WTC11 (cell line): ENCODE results near the gene ADARB2. TPM values are rescaled to one million over a fixed set of nuclear protein-coding genes. Genes with fewer than 3 reads are reported as not detected.

Source experiments
- ATAC-seq: fragments of 200-7000 bp; cut with Tn5 transposase; 2 replicates; pipeline ENCODE4 v1.10.0; 2021; ENCODE audit warnings: mild to moderate bottlenecking, moderate library complexity
- CTCF ChIA-PET: fragments of 300-600 bp; sonication (Branson Sonifier 250); formaldehyde crosslinking; loops from one replicate; lab custom pipeline; 2021; ENCODE audit warnings: antibody characterized with exemption; lab: Charles Lee
- POLR2A ChIA-PET: fragments of 350-600 bp; sonication (Branson Sonifier 250); formaldehyde crosslinking; loops from one replicate; lab custom pipeline; 2021; ENCODE audit warnings: antibody characterized with exemption; lab: Charles Lee
- DNase-seq: peaks from one replicate; pipeline ENCODE4 v3.0.0; 2021; ENCODE audit warnings: low spot score
- H3K27ac Mint-ChIP-seq: 2 replicates; pipeline ENCODE4 v1.8.0; 2021; ENCODE audit warnings: mixed read lengths
- H3K27me3 Mint-ChIP-seq: 2 replicates; pipeline ENCODE4 v1.8.0; 2021; ENCODE audit warnings: low read depth, mild to moderate bottlenecking, moderate library complexity, mixed read lengths
- H3K36me3 Mint-ChIP-seq: 2 replicates; pipeline ENCODE4 v1.8.0; 2021; ENCODE audit warnings: mixed read lengths
- H3K4me1 Mint-ChIP-seq: 2 replicates; pipeline ENCODE4 v1.8.0; 2022; ENCODE audit warnings: mixed read lengths
- H3K4me3 Mint-ChIP-seq: 2 replicates; pipeline ENCODE4 v1.8.0; 2021; ENCODE audit warnings: mild to moderate bottlenecking, moderate library complexity, mixed read lengths
- H3K9me3 Mint-ChIP-seq: 2 replicates; pipeline ENCODE4 v1.8.0; 2021; ENCODE audit warnings: mixed read lengths
- EMX1 ChIP-seq: fragments of 250-450 bp; sonication (Bioruptor Pico); IDR thresholded peaks from 2 replicates; pipeline ENCODE4 v1.8.0; 2021; ENCODE audit warnings: mild to moderate bottlenecking
- ETV6 ChIP-seq: sonication (generic); formaldehyde crosslinking; IDR thresholded peaks from 2 replicates; pipeline ENCODE4 v1.8.1; 2022; ENCODE audit warnings: mild to moderate bottlenecking, missing genetic modification reagents
- FOXK1 ChIP-seq: sonication (generic); formaldehyde crosslinking; IDR thresholded peaks from 2 replicates; pipeline ENCODE4 v1.8.0; 2022; ENCODE audit warnings: mild to moderate bottlenecking, moderate library complexity, missing genetic modification reagents
- KAT7 ChIP-seq: sonication (generic); formaldehyde crosslinking; IDR thresholded peaks from 2 replicates; pipeline ENCODE4 v1.8.1; 2023; ENCODE audit warnings: missing genetic modification reagents, mild to moderate bottlenecking, borderline replicate concordance
- NFATC4 ChIP-seq: fragments of 250-450 bp; sonication (Bioruptor Pico); IDR thresholded peaks from 2 replicates; pipeline ENCODE4 v1.9.0; 2021; ENCODE audit warnings: mild to moderate bottlenecking
- NFE2L1 ChIP-seq: sonication (generic); formaldehyde crosslinking; IDR thresholded peaks from 2 replicates; pipeline ENCODE4 v1.8.1; 2023; ENCODE audit warnings: missing genetic modification reagents
- NR2C2 ChIP-seq: sonication (generic); formaldehyde crosslinking; IDR thresholded peaks from 2 replicates; pipeline ENCODE4 v1.8.0; 2022; ENCODE audit warnings: mild to moderate bottlenecking, missing genetic modification reagents
- OVOL2 ChIP-seq: fragments of 250-450 bp; sonication (Bioruptor Pico); IDR thresholded peaks from 2 replicates; pipeline ENCODE4 v1.9.0; 2021; ENCODE audit warnings: mild to moderate bottlenecking, borderline replicate concordance
- SMAD3 ChIP-seq: sonication (generic); formaldehyde crosslinking; IDR thresholded peaks from 2 replicates; pipeline ENCODE4 v1.8.0; 2022; ENCODE audit warnings: missing genetic modification reagents, mild to moderate bottlenecking, borderline replicate concordance
- SOX15 ChIP-seq: fragments of 250-450 bp; sonication (Bioruptor Pico); IDR thresholded peaks from 2 replicates; pipeline ENCODE4 v1.9.0; 2021; ENCODE audit warnings: mild to moderate bottlenecking
- TEAD1 ChIP-seq: sonication (generic); formaldehyde crosslinking; IDR thresholded peaks from 2 replicates; pipeline ENCODE4 v1.8.0; 2022; ENCODE audit warnings: mild to moderate bottlenecking, missing genetic modification reagents
- TP53 ChIP-seq: sonication (generic); formaldehyde crosslinking; IDR thresholded peaks from 2 replicates; pipeline ENCODE4 v1.8.1; 2023; ENCODE audit warnings: mild to moderate bottlenecking, missing genetic modification reagents
- ZBTB21 ChIP-seq: sonication (generic); formaldehyde crosslinking; IDR thresholded peaks from 2 replicates; pipeline ENCODE4 v1.8.1; 2023; ENCODE audit warnings: mild to moderate bottlenecking, missing genetic modification reagents, borderline replicate concordance
- ZNF121 ChIP-seq: sonication (generic); formaldehyde crosslinking; IDR thresholded peaks from 2 replicates; pipeline ENCODE4 v1.8.0; 2023; ENCODE audit warnings: missing genetic modification reagents
- ZNF138 ChIP-seq: sonication (generic); formaldehyde crosslinking; conservative IDR thresholded peaks from 2 replicates; pipeline ENCODE4 v1.8.1; 2022; ENCODE audit warnings: mild to moderate bottlenecking, moderate library complexity, missing genetic modification reagents
- total RNA-seq: library from RNA; stranded (reverse); gene quantifications from 3 replicates; pipeline ENCODE4 v1.2.3, GENCODE V29; 2021
- TF ChIP-seq, protein P1 (sequence below): sonication (generic); formaldehyde crosslinking; IDR thresholded peaks from 2 replicates; pipeline ENCODE4 v1.8.0; 2023; ENCODE audit warnings: mild to moderate bottlenecking, missing genetic modification reagents
- TF ChIP-seq, protein P2 (sequence below): sonication (generic); formaldehyde crosslinking; conservative IDR thresholded peaks from 2 replicates; pipeline ENCODE4 v1.8.1; 2022; ENCODE audit warnings: mild to moderate bottlenecking, missing genetic modification reagents
- TF ChIP-seq, protein P3 (sequence below): sonication (generic); formaldehyde crosslinking; IDR thresholded peaks from 2 replicates; pipeline ENCODE4 v1.8.1; 2023; ENCODE audit warnings: mild to moderate bottlenecking, missing genetic modification reagents, moderate library complexity
- TF ChIP-seq, protein P4 (sequence below): sonication (generic); formaldehyde crosslinking; IDR thresholded peaks from 2 replicates; pipeline ENCODE4 v1.8.0; 2022; ENCODE audit warnings: mild to moderate bottlenecking, missing genetic modification reagents
- TF ChIP-seq, protein P5 (sequence below): sonication (generic); formaldehyde crosslinking; IDR thresholded peaks from 2 replicates; pipeline ENCODE4 v1.8.1; 2022; ENCODE audit warnings: low read depth, missing genetic modification reagents, borderline replicate concordance
- TF ChIP-seq, protein P6 (sequence below): sonication (generic); formaldehyde crosslinking; IDR thresholded peaks from 2 replicates; pipeline ENCODE4 v1.8.0; 2022; ENCODE audit warnings: mild to moderate bottlenecking, missing genetic modification reagents
- TF ChIP-seq, protein P7 (sequence below): sonication (generic); formaldehyde crosslinking; IDR thresholded peaks from 2 replicates; pipeline ENCODE4 v1.8.1; 2023; ENCODE audit warnings: mild to moderate bottlenecking, missing genetic modification reagents
- TF ChIP-seq, protein P8 (sequence below): sonication (generic); formaldehyde crosslinking; IDR thresholded peaks from 2 replicates; pipeline ENCODE4 v1.8.1; 2022; ENCODE audit warnings: mild to moderate bottlenecking, missing genetic modification reagents, moderate library complexity, borderline replicate concordance

The ADARB2 gene
- total RNA-seq, 1 experiment from 2014 or later, result 3.7 TPM

DNA sequence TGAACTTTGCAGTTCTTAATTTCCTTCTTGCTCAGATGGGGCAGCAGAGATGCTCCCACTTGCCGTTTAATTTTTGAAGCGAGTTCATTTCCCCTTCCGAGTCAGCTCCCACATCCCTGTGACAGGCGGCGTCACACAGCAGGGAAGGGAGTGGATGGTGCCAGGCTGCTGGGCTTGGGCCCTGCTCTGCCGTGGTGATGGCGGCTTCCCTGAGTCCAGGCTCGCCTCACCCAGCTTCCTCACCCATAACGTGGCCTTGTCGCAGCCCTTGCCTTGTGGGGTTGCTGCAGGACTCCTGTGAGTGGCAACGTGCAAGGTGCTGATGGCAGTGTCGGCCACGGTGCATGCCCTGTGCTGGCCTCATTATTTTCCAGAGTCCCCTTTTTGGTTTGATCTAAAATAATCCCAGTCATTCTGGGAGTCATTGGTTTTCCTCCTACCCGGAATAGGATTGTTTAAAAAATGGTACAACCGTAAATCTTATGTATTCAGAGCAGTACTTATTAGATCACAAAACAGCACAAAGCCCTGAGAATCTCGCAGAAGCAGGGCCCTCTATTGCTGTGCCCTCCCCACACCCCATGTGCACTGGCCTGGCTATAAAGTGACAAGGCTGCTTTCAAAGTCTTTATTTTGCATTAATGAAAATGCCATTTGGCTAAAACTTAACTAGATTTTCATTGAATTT, 421.1 kb downstream of the ADARB2 start:
- CTCF ChIA-PET, result interaction anchor here (1.0 to 1.2 kb wide), 3 partner anchors 10 to 53 kb away, joined by 3 read pairs; no protein-coding TSS in a partner anchor
- Mint-ChIP-seq H3K4me1 (peaks cover 50% of the 10 kb centered on the region), H3K27me3 (peaks cover 3% of the 10 kb centered on the region), H3K36me3 (no peaks in the 10 kb centered on the region), H3K4me3 (no peak overlapping the region), H3K9me3 (no peaks in the 10 kb centered on the region), H3K27ac (peak overlapping the region; percentile 65)
- DNase-seq, result no peak
- ATAC-seq, result no peak
- no peak for TF ChIP-seq ZNF121 (CRISPR knock-in tag)
- POLR2A ChIA-PET, result no interaction called here

DNA sequence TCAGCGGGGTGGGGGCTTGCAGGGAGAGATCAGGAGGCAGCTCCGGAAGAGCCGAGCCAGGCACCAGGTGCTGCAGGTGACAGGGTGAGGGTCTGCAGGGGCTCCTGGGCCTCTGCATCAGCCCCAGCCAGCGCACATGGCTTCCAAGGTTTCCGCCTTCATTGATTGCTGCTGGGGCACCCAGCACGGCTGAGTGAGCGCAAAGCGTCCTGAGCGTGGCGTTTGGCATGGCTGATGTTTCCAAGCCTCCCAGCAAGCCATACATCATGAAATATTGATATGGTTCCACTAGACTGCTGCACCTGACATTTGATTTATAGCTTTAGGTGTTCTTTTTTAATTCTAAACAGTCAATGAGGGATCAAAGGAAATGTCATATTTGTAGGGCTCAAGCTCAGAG, 422.1 kb downstream of the ADARB2 start:
- POLR2A ChIA-PET, result no interaction called here
- no peak overlapping the region for H3K27ac Mint-ChIP-seq
- CTCF ChIA-PET, result interaction anchor here (1.1 to 1.2 kb wide), 2 partner anchors 46 to 54 kb away, joined by 3 to 5 read pairs; no protein-coding TSS in a partner anchor
- ATAC-seq, result no peak
- H3K9me3 Mint-ChIP-seq, result no peaks in the 10 kb centered on the region
- TF ChIP-seq, protein P1, sequence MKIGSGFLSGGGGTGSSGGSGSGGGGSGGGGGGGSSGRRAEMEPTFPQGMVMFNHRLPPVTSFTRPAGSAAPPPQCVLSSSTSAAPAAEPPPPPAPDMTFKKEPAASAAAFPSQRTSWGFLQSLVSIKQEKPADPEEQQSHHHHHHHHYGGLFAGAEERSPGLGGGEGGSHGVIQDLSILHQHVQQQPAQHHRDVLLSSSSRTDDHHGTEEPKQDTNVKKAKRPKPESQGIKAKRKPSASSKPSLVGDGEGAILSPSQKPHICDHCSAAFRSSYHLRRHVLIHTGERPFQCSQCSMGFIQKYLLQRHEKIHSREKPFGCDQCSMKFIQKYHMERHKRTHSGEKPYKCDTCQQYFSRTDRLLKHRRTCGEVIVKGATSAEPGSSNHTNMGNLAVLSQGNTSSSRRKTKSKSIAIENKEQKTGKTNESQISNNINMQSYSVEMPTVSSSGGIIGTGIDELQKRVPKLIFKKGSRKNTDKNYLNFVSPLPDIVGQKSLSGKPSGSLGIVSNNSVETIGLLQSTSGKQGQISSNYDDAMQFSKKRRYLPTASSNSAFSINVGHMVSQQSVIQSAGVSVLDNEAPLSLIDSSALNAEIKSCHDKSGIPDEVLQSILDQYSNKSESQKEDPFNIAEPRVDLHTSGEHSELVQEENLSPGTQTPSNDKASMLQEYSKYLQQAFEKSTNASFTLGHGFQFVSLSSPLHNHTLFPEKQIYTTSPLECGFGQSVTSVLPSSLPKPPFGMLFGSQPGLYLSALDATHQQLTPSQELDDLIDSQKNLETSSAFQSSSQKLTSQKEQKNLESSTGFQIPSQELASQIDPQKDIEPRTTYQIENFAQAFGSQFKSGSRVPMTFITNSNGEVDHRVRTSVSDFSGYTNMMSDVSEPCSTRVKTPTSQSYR, result no peak
- TF ChIP-seq TEAD1 (no peak), NFATC4 (CRISPR knock-in tag) (no peak), NR2C2 (no peak), TP53 (CRISPR knock-in tag) (no peak), SMAD3 (no peak), ZNF121 (CRISPR knock-in tag) (no peak), ZBTB21 (no peak), FOXK1 (CRISPR knock-in tag) (no peak), SOX15 (CRISPR knock-in tag) (no peak), ETV6 (CRISPR knock-in tag) (no peak), NFE2L1 (no peak), KAT7 (no peak)
- TF ChIP-seq, protein P2, sequence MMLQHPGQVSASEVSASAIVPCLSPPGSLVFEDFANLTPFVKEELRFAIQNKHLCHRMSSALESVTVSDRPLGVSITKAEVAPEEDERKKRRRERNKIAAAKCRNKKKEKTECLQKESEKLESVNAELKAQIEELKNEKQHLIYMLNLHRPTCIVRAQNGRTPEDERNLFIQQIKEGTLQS, result no peak
- TF ChIP-seq, protein P3, sequence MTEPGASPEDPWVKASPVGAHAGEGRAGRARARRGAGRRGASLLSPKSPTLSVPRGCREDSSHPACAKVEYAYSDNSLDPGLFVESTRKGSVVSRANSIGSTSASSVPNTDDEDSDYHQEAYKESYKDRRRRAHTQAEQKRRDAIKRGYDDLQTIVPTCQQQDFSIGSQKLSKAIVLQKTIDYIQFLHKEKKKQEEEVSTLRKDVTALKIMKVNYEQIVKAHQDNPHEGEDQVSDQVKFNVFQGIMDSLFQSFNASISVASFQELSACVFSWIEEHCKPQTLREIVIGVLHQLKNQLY (CRISPR knock-in tag), result no peak
- TF ChIP-seq, all 79 proteins: peak for 0
- peaks cover 60% of the 10 kb centered on the region for H3K4me1 Mint-ChIP-seq
- H3K36me3 Mint-ChIP-seq, result no peaks in the 10 kb centered on the region
- peaks cover 3% of the 10 kb centered on the region for H3K27me3 Mint-ChIP-seq
- no peak overlapping the region for H3K4me3 Mint-ChIP-seq
- no peak for DNase-seq

DNA sequence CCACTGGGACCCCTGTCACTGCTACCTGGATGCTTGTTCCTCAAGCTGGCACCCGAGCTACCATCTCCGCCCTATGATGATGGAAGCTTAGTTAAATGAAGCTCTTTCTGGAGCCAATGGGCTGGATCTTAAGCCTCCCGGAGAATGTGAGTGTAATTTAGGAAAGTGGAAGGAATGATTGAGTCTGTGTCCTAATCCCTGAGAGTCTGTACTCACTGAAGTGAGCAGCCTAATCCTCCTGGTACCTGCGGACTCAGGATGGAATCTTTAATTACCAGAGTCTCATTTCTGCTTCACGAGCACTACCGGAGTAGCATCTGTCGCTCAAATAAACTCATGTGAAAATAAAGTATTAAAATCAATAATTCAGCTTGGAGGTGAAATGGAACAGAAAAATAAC, 425.6 kb downstream of the ADARB2 start:
- peaks cover 74% of the 10 kb centered on the region for H3K4me1 Mint-ChIP-seq
- TF ChIP-seq KAT7 (no peak), SMAD3 (no peak), ZNF138 (CRISPR knock-in tag) (no peak), EMX1 (CRISPR knock-in tag) (no peak), OVOL2 (CRISPR knock-in tag) (no peak)
- TF ChIP-seq, protein P4, sequence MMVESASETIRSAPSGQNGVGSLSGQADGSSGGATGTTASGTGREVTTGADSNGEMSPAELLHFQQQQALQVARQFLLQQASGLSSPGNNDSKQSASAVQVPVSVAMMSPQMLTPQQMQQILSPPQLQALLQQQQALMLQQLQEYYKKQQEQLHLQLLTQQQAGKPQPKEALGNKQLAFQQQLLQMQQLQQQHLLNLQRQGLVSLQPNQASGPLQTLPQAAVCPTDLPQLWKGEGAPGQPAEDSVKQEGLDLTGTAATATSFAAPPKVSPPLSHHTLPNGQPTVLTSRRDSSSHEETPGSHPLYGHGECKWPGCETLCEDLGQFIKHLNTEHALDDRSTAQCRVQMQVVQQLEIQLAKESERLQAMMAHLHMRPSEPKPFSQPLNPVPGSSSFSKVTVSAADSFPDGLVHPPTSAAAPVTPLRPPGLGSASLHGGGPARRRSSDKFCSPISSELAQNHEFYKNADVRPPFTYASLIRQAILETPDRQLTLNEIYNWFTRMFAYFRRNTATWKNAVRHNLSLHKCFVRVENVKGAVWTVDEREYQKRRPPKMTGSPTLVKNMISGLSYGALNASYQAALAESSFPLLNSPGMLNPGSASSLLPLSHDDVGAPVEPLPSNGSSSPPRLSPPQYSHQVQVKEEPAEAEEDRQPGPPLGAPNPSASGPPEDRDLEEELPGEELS (CRISPR knock-in tag), result no peak
- TF ChIP-seq, protein P5, sequence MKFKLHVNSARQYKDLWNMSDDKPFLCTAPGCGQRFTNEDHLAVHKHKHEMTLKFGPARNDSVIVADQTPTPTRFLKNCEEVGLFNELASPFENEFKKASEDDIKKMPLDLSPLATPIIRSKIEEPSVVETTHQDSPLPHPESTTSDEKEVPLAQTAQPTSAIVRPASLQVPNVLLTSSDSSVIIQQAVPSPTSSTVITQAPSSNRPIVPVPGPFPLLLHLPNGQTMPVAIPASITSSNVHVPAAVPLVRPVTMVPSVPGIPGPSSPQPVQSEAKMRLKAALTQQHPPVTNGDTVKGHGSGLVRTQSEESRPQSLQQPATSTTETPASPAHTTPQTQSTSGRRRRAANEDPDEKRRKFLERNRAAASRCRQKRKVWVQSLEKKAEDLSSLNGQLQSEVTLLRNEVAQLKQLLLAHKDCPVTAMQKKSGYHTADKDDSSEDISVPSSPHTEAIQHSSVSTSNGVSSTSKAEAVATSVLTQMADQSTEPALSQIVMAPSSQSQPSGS (CRISPR knock-in tag), result no peak
- TF ChIP-seq, protein P6, sequence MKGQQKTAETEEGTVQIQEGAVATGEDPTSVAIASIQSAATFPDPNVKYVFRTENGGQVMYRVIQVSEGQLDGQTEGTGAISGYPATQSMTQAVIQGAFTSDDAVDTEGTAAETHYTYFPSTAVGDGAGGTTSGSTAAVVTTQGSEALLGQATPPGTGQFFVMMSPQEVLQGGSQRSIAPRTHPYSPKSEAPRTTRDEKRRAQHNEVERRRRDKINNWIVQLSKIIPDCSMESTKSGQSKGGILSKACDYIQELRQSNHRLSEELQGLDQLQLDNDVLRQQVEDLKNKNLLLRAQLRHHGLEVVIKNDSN (CRISPR knock-in tag), result no peak
- TF ChIP-seq, protein P7, sequence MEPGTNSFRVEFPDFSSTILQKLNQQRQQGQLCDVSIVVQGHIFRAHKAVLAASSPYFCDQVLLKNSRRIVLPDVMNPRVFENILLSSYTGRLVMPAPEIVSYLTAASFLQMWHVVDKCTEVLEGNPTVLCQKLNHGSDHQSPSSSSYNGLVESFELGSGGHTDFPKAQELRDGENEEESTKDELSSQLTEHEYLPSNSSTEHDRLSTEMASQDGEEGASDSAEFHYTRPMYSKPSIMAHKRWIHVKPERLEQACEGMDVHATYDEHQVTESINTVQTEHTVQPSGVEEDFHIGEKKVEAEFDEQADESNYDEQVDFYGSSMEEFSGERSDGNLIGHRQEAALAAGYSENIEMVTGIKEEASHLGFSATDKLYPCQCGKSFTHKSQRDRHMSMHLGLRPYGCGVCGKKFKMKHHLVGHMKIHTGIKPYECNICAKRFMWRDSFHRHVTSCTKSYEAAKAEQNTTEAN (CRISPR knock-in tag), result no peak
- TF ChIP-seq, protein P8, sequence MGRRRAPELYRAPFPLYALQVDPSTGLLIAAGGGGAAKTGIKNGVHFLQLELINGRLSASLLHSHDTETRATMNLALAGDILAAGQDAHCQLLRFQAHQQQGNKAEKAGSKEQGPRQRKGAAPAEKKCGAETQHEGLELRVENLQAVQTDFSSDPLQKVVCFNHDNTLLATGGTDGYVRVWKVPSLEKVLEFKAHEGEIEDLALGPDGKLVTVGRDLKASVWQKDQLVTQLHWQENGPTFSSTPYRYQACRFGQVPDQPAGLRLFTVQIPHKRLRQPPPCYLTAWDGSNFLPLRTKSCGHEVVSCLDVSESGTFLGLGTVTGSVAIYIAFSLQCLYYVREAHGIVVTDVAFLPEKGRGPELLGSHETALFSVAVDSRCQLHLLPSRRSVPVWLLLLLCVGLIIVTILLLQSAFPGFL (CRISPR knock-in tag), result no peak
- no peak overlapping the region for H3K4me3 Mint-ChIP-seq

More for the DNA sequence above, 425.6 kb downstream of the ADARB2 start:
- Mint-ChIP-seq H3K27ac (peak overlapping the region; percentile 100), H3K27me3 (peaks cover 3% of the 10 kb centered on the region), H3K9me3 (peaks cover 4% of the 10 kb centered on the region), H3K36me3 (peaks cover 4% of the 10 kb centered on the region)
- ATAC-seq, result no peak
- ChIA-PET POLR2A (no interaction called here), CTCF (interaction anchor here (1.0 kb wide), 1 partner anchor 201 kb away, joined by 4 read pairs; no protein-coding TSS in a partner anchor)
- no peak for DNase-seq
